Activated T-helper 17 cell treated with anti-CD3 and anti-CD28 coated beads, Interleukin-2, amount 50 U/mL, for 72 hours (primary cell): ENCODE measurements around the gene PTH2R. TPM values are rescaled to one million over a fixed set of nuclear protein-coding genes. Genes with fewer than 3 reads are reported as not detected.
"Not testable (repeated sequence)": the region's sequence is repeated elsewhere in the genome, so short reads cannot be mapped to it uniquely, and the experiment has no call there.

ENCODE experiments used
- ATAC-seq: fragments of 150-1000 bp; cut with Tn5 transposase; replicated peaks from 2 replicates; pipeline ENCODE4 v1.10.0; 2021; ENCODE audit warnings: mild to moderate bottlenecking, moderate library complexity
- H3K27ac Mint-ChIP-seq: one replicate; pipeline ENCODE4 v1.8.0; 2022; ENCODE audit warnings: mixed read lengths
- H3K27me3 Mint-ChIP-seq: one replicate; pipeline ENCODE4 v1.8.0; 2022; ENCODE audit warnings: mixed read lengths
- H3K36me3 Mint-ChIP-seq: one replicate; pipeline ENCODE4 v1.8.0; 2022; ENCODE audit warnings: low read depth, mild to moderate bottlenecking, mixed read lengths
- H3K4me1 Mint-ChIP-seq: one replicate; pipeline ENCODE4 v1.8.0; 2022; ENCODE audit warnings: mixed read lengths
- H3K4me3 Mint-ChIP-seq: one replicate; pipeline ENCODE4 v1.8.0; 2022; ENCODE audit warnings: mild to moderate bottlenecking, mixed read lengths
- H3K9me3 Mint-ChIP-seq: one replicate; pipeline ENCODE4 v1.8.0; 2022; ENCODE audit warnings: mixed read lengths
- total RNA-seq, 2 donors: library from RNA; stranded (reverse); gene quantifications; one replicate each; pipeline ENCODE4 v1.2.3, GENCODE V29; 2022

The PTH2R gene
- total RNA-seq, 2 donors from 2014 or later: 0.29 TPM; not detected in 1

- H3K27ac Mint-ChIP-seq: not testable (repeated sequence)
Observed at GRCh38 chr2:208525165-208525564, 118.6 kb downstream of the PTH2R start.

GRCh38 chr2:208529796-208530195 is 123.2 kb downstream of the PTH2R start:
- Mint-ChIP-seq H3K4me1 (no peaks in the 10 kb centered on the region), H3K27ac (no peak overlapping the region), H3K27me3 (no peaks in the 10 kb centered on the region), H3K9me3 (no peaks in the 10 kb centered on the region), H3K4me3 (no peak overlapping the region), H3K36me3 (no peaks in the 10 kb centered on the region)
- no peak for ATAC-seq

More at GRCh38 chr2:208525165-208525564, 118.6 kb downstream of the PTH2R start:
- H3K36me3 Mint-ChIP-seq, H3K27me3 Mint-ChIP-seq, H3K4me1 Mint-ChIP-seq, H3K4me3 Mint-ChIP-seq, ATAC-seq: not testable (repeated sequence)
- H3K9me3 Mint-ChIP-seq: peaks cover 12% of the 10 kb centered on the region

DNA sequence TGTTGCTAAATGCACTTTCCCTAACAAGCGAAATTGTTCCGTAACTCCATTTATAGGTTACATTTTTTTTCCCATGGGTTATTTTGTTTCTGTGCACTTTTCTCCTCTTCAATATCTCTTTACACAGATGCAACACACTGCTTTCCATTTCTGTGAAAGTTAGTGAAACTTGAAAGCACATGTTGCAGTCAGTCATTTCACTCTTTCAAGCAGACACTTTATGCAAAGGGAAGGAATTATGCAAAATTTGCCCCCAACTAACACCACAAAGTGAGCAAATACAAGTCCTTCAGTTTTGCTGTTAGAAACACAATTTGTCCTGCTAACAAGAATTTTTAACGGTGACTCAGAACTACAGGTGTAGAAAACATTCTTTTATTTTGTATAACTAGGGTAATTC is 124.8 kb downstream of the PTH2R start:
- Mint-ChIP-seq H3K4me1 (no peaks in the 10 kb centered on the region), H3K4me3 (no peak overlapping the region), H3K36me3 (no peaks in the 10 kb centered on the region), H3K27me3 (no peaks in the 10 kb centered on the region), H3K27ac (no peak overlapping the region), H3K9me3 (peaks cover 4% of the 10 kb centered on the region)
- no peak for ATAC-seq

GRCh38 chr2:208535578-208535977 is 129.0 kb downstream of the PTH2R start:
- H3K4me1 Mint-ChIP-seq, H3K9me3 Mint-ChIP-seq, H3K27me3 Mint-ChIP-seq, H3K4me3 Mint-ChIP-seq, H3K36me3 Mint-ChIP-seq, H3K27ac Mint-ChIP-seq, ATAC-seq: not testable (repeated sequence)

- no peak overlapping the region for H3K4me3 Mint-ChIP-seq
- no peaks in the 10 kb centered on the region for H3K4me1 Mint-ChIP-seq
- no peak overlapping the region for H3K27ac Mint-ChIP-seq
- H3K27me3 Mint-ChIP-seq: no peaks in the 10 kb centered on the region
- ATAC-seq: no peak
- no peaks in the 10 kb centered on the region for H3K36me3 Mint-ChIP-seq
- peaks cover 4% of the 10 kb centered on the region for H3K9me3 Mint-ChIP-seq
Observed at GRCh38 chr2:208541461-208541988, 134.9 kb downstream of the PTH2R start.

GRCh38 chr2:208541989-208542464 is 135.4 kb downstream of the PTH2R start:
- H3K36me3 Mint-ChIP-seq: no peaks in the 10 kb centered on the region
- H3K4me1 Mint-ChIP-seq: no peaks in the 10 kb centered on the region
- peaks cover 4% of the 10 kb centered on the region for H3K9me3 Mint-ChIP-seq
- no peak overlapping the region for H3K4me3 Mint-ChIP-seq
- ATAC-seq: no peak
- H3K27me3 Mint-ChIP-seq: no peaks in the 10 kb centered on the region
- no peak overlapping the region for H3K27ac Mint-ChIP-seq

GRCh38 chr2:208542465-208543041 is 136.0 kb downstream of the PTH2R start:
- H3K4me3 Mint-ChIP-seq: no peak overlapping the region
- no peak for ATAC-seq
- H3K27me3 Mint-ChIP-seq: no peaks in the 10 kb centered on the region
- H3K4me1 Mint-ChIP-seq: no peaks in the 10 kb centered on the region
- peaks cover 4% of the 10 kb centered on the region for H3K9me3 Mint-ChIP-seq
- H3K27ac Mint-ChIP-seq: no peak overlapping the region
- no peaks in the 10 kb centered on the region for H3K36me3 Mint-ChIP-seq

Other genes starting within 250 kb of the PTH2R start
- not detected for gene CRYGA, start 243.2 kb upstream of the PTH2R start, total RNA-seq
- gene C2orf80, start 216.8 kb upstream of the PTH2R start, total RNA-seq: not detected
- gene IDH1, start 151.7 kb upstream of the PTH2R start, total RNA-seq: 10 to 100 TPM; 17.0 to 34.3 TPM
- 10 to 100 TPM; 20.3 to 23.7 TPM for gene PIKFYVE, start 140.5 kb upstream of the PTH2R start, total RNA-seq